Hepatocyte (in vitro differentiated cells): ENCODE results near the gene MEIS2.

Source experiments
- CTCF ChIP-seq: fragments of 200-600 bp; sonication (generic); IDR thresholded peaks from 2 replicates; pipeline ENCODE4 v1.5.1; 2016; ENCODE audit warnings: antibody characterized with exemption, mild to moderate bottlenecking; ENCODE audit not compliant: poor library complexity
- EZH2 ChIP-seq: fragments of 200-600 bp; sonication (generic); IDR thresholded peaks from 2 replicates; pipeline ENCODE4 v1.6.1; 2016; ENCODE audit warnings: antibody characterized with exemption, mild to moderate bottlenecking, borderline replicate concordance

- TF ChIP-seq CTCF, result no peak
- no peak for TF ChIP-seq EZH2
These were observed 42.0 kb upstream of the MEIS2 start for GRCh38 chr15:37142371-37142770.
